GM12801 (cell line): ENCODE results near the gene BAZ2B.

Experiments used
- CTCF ChIP-seq: IDR thresholded peaks from one replicate; pipeline ENCODE4 v1.5.1; 2011; ENCODE audit warnings: control low read depth; ENCODE audit not compliant: insufficient read length; ENCODE audit errors: extremely low read depth

Gene BAZ2B

GRCh38 chr2:159614534-159615366 lies 1.6 kb downstream of the BAZ2B start:
- no peak for TF ChIP-seq CTCF

- TF ChIP-seq CTCF = no peak
These were observed 2.6 kb downstream of the BAZ2B start for GRCh38 chr2:159613651-159614285.

- TF ChIP-seq CTCF = no peak
These were observed 3.3 kb downstream of the BAZ2B start for GRCh38 chr2:159613091-159613490.

- no peak for TF ChIP-seq CTCF
These were observed 4.0 kb downstream of the BAZ2B start for GRCh38 chr2:159612255-159612901.

- TF ChIP-seq CTCF = no peak
These were observed 6.4 kb downstream of the BAZ2B start for GRCh38 chr2:159609811-159610549.

- no peak for TF ChIP-seq CTCF
These were observed 7.5 kb downstream of the BAZ2B start for GRCh38 chr2:159608723-159609308.
